GM18868 (cell line): Measurements from ENCODE around the gene ONECUT1.

Source experiments
- ATAC-seq: cut with Tn5 transposase; IDR thresholded peaks from one replicate; pipeline ENCODE4 v1.9.1; 2021; ENCODE audit warnings: mild to moderate bottlenecking, moderate library complexity; ENCODE audit not compliant: unreplicated experiment

ONECUT1 gene

DNA sequence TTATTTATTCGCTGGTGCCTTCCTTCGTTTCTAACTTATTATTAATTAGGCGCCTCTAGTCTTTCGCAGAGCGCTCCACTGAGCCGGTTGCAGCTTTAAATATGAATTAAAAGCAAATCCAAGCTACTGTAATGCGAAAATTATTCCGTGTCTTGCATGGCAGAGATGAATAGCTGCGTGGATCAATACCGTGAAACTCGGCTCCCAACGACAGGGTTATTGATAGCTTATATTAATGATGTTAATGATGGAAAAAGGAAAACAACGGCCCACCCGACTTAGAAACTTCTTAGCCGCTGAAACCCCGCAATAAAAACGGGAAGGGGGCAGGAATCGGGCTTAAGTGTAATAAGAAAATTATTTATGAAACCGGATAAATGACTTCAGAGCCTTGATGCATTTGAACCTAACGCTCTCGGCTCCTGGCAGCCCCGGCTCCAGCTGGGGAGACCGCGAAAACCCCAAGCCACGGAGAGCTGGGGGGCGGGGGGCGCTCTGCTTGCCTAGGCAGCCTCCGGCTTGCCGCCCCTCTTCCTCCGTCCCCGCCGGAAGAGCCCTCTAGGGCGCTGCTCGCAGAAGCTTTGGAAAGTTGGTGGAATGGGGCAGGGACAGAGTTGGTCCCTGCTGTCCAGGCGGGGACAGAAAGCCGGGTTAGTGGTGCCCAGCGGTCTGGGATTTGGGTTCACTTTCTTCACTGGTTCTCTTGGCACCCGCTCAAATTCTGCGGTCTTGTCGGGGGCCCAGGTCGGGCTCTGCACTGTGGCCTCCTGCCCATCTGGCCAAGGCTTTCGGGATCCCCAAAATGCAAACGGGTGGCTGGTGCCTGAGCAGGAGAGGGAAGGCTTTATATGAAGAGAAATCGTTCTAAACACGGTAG is 7.7 kb upstream of the ONECUT1 start:
- no peak for ATAC-seq

DNA sequence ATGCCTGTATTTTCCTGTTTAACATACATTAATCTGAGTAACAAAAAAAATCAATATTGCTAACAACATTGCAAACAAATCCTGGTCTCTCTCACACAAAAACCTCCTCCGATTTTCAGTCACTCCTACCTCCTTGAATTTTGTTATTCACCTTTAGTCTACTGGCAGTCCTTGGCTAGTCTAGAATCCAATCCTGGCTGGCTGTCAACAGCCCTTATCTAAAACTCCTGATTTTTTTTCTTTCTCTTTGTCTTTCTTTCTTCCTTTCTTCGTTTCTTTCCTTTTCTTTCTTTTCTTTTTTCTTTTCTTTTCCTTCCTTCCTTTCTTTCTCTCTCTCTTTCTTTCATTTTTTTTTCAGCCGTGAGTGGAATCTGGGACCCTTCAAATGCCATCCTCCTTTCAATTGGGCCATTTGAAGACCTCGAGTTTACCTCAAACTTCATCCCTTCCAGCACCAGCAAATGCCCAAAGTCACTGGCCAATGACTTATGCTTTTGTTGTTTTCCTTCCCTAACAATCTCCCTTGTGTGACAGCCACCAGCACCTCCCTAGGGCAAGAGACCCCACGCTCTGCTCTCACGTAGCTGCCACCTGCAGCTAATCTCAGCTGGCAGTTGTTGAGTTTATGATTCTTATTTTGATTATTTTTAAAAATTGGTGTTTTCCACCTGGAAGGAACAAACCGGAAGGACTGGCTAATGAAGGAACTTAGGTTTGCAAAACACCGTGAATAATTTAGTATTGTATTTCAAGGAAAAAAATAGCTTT is 6.8 kb upstream of the ONECUT1 start:
- ATAC-seq, result no peak

DNA sequence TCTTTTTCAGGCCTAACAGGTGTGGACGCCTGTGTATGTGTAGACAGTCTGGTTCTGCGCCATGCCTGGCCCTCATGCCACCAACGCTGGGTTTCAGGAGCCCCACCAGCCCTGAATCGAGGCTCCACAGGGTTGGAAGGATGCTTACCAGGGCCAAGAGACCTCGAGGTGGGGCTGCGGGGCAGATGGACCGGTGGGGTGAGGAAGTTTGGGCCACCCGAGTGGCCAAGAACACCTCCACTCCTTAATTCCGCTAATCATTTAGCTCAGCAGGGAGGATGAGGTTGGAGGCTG is 6.0 kb upstream of the ONECUT1 start:
- ATAC-seq, result no peak

DNA sequence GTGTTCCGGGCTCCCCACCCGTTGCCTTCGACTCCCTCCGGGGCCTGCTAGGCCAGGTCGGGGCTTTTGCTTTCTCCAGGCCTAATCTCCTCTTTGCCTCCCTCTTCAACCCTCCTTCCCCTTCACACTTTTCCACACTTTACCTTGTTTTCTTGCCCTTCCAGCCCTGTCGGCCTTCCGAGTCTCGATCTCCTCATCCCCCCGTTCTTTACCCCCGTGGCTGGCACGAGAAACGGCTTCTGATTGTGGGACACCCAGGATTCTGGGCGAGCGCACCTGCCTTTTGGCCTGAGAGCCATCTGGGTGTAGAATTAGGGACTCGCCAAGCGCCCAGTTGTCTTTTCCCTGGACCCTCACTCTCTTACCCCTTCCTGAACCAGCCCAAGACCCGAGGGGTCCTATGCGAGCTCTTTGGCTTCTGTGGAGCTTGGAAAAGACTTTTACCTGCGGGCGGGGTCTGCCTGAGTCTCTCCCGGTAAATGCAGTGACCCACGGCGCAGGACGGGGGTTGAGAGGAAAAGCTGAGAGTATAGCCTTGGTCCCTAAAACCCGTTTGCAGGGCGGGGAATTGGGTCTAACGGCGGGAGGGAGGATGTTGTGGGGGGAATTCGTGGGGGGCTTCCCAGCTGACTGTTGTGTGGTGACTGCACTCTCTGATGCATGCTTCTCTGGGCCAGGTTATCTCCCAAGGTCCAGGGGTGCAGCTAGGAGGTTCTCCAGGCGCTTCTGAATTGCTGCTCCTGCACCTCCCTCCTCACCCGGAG is 5.5 kb upstream of the ONECUT1 start:
- no peak for ATAC-seq

DNA sequence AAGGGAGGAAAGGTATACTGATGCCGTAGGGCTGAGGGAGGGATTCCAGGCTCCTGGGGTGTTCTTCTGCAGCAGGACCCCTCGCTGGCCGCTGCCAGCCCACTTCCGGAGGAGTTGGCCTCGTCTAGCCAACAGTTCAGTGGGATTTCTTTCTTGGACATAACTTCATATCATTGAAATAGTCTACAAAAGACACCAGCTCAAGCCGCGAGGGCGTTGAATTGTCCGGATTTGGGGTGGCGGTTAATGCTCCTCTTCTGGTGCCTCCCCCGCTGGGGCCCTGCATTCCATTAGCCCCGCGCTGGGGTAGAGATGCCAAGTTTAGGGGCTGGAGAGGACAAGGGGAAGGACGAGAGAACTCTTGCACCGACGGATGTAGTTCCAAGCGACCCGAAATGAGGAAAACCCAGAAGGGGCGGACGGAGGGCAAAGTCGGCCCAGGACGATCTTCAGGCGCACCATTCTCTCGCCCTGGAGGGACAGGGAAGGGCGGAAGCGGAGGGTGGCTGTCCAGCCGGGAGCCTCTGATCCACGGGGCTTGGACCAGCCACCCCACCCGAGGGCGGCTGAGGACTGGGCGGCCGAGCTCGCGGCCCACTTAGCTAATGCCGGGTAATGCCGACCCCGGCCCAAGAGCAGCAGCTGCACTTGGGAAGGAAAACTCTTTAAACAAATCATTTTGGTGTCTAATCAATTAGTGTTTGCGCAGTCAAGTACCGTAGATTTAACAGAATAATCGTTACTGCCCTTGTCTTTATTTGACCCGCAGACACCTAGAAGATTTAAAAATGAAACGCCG is 4.7 kb upstream of the ONECUT1 start:
- ATAC-seq, result no peak

DNA sequence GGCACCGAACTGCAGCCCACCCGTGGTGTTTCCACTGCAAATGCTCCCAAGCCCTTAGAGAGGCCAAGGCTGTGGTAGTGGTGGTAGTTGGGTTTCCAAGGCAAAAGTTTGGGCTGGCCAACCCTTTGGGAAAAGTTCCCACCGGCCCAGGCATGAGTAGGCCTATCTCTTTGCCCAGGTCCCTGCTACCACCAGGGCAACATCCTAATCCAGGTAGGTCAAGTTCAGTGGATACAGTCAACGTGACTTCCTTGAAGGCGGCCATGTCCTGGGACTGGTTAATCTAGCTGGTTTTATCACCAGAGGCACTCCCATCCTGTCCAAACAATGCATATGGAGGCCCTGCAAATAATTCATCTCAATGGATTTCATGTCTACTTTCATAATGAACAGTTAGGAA is 1.6 kb upstream of the ONECUT1 start:
- ATAC-seq, result no peak

DNA sequence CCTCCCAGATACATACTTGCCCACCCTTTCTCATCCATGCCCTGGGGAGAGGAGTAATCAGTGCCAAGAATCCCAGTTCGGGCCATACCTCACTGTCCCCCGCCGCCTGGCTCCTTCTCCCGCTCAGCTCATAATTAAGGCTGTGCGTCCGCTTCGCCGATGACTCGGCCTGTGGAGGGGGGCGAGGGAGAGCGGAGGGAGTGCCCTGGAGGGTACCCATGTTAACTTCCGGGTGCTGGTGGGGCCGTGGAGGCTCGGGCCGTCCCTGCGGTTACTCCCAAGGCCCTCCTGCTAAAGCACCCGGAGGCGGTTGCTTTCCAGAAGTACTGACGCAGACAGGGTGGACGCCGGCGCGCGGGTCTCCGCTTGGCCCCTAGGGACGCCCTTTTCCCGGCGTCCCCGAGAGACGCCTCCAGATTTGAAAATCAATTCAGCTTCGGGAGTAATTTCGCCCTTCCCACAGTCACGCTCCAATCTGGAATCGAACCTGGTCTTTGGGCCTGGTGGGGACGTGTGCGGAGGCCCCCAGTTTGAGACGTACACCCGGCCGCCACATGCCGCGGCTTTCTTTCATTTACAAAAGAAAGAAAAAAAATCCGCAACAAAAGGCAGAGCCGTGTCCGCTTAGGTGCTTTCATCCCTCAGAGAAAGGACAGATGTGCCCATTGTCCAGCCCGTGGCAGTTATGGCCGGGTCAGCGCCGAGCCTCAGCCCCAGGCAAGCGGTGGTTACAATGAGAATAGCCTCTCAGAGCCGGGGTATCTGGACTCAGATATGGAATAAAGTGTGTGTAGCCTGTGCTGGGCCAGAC is 1.0 kb upstream of the ONECUT1 start:
- no peak for ATAC-seq

DNA sequence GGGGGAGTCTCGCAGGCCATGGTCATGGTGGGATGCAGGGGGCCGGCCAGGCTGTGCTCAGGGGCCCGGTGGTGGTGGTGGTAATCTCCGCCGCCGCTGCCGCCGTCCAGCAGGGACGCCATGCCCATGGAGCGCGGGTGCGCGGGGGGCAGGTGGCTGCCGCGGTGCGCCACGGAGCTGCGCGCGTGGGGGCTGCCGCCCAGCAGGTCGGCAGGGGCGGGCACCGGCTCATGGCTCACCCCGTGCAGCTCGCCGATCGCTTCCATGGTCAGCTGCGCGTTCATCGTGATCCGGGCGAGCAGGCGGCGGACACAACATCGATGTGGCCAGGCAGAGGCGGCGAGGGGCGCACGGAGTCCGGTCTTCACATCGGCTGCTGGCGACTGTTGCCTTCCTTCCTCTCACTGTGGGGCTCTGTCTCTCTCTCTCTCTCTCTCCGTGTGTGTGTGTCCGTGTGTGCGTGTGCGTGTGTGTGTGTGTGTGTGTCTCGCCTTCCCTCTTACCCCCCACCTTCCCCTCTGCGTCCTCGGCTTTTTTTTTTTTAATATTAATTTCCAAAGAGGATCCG is 451 bp downstream of the ONECUT1 start:
- peak; percentile 15 for ATAC-seq

DNA sequence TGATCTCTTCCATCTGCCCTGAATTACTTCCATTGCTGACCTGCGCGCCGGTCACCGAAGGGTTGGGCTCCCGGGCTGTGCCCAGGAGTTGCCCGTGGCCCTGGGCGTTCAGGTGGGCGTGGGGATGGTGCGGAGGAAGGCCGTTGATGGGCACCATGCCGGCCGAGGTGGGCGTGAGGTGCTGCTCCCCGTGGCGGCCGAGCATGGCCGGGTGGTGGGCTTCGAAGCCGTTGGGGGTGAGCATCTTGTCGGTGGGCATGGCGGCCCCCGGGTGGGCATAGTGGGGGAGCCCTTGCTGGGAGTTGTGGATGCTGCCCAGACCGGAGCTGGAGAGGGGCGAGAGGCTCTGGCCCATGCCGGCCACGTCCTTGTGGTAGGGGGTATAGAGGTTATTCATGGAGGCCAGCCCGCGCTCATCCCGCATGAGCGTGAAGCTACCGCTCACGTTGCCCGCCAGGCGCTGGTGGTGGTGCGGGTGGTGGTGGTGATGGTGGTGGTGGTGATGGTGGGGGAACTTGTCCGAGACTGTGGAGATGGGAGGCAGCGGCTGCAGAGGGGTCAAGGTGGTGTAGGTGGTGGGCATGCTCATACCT is 1.0 kb downstream of the ONECUT1 start:
- ATAC-seq, result no peak

DNA sequence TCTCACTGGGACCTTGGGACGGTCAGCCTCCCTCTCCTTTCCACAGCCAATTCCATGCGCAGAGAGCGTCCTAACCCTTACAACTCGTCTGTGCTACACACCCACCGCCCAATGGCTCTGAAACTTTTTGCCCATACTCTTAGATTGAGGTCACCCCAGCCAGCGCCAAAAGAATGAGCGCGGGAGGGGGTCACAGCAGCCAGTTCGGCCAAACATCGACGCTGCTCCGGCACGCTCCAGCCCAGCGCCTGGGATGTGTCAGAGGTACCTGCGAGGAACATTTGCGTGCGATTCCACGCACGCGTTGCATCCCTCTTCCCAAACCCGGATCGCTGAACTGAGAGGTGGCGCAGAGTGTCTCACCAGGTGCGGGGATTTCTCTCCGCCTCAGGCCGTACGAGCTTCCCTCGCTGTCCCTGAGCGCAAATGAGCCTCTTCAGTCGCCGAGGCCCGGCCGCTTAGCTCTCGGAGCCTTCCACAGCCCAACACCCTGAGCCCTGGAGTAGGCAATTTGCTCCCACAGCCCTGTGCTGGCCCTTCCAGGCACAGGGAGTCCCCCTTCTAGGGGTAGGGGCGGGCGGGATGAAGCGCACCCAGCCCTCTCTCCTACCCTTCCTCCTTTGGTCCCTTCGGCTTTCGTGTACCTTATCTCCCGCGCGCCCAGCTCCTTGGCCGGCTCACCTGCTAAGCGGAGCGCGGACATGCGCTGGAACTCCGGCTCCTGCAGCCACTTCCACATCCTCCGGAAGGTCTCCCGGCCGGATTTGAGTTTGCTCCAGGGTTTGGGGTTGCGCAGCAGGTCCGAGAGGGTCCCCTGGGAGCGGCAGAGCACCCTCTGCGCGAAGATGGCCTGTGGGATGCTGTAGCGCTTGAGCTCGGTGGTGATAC is 1.8 kb downstream of the ONECUT1 start:
- no peak for ATAC-seq

DNA sequence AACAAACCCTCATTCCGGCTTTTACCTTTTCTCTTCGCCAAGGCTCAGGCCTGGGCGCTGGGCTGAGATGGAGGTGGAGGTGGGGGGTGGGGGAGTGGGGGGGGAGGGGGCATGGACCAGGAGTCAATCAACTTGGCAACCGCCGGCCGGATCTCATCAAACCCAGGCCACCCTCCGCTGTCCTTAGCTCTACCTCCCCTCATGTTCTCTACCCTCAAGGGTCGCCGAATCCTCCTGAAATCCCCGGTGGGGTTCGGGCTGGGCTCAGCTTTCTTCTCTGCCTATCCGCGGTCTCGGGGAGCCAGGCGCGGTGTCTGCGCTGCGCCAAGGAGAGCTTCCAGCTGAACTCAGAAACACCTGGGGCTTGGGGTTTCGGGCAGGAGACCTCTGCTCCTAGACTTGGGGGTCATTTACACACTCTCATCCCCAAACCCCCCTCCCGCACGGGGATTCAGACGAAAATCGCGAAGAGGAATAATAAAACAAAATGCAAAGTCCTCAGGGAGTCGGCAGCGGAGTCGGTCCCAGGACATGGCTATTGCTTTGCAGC is 2.5 kb downstream of the ONECUT1 start:
- ATAC-seq, result no peak

DNA sequence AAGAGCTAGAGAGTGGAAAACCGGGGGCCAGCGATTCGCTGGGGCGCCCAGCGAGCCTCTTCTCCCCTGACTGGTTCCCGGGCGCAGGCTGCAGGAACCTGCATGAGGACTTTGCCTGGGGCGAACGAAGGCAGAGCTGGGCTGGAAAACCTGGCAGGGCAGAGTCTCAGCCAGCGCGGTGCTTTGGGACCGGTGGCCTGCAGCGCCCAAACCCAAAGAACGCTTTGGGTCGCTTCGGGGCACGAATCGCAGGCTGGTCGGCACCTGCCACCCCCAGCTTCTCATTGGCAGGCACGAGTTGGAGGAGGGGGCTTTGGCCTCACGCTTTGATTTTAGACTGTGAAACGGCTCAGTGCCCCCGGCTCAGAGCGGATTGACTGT is 3.0 kb downstream of the ONECUT1 start:
- no peak for ATAC-seq

DNA sequence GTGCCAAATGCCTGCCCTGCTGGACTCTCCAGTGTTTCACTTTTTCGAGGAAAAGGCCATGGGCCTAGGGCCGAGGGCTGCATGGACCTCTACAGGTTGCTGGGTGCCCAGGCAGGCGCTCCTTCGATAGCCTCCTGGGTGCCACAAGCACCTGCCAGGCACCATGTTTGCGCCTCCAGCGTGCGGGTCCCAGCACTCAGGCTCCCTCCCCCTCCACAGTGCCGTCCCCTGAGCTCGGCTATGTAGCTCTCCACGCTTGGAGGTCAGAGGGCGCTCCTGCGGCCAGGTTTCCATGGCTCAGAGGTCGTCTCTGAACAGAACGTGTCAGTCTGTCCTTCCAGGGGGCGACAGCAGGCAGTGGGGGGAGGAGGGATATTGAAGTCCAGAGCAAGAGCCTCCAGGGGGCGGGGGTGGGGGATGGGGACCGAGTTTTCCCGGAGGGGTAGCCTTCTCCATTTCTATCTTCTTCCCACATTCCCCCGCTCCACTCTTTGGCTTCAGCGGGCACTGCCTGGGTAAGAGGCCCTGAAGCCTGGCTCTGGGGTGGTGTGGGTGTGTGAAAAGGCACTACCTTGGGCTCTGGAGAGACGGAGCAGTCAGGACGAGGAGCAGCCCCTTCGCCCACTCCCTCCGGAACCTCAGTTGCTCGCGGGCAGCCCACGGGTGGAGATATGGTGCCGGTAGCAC is 3.6 kb downstream of the ONECUT1 start:
- no peak for ATAC-seq

DNA sequence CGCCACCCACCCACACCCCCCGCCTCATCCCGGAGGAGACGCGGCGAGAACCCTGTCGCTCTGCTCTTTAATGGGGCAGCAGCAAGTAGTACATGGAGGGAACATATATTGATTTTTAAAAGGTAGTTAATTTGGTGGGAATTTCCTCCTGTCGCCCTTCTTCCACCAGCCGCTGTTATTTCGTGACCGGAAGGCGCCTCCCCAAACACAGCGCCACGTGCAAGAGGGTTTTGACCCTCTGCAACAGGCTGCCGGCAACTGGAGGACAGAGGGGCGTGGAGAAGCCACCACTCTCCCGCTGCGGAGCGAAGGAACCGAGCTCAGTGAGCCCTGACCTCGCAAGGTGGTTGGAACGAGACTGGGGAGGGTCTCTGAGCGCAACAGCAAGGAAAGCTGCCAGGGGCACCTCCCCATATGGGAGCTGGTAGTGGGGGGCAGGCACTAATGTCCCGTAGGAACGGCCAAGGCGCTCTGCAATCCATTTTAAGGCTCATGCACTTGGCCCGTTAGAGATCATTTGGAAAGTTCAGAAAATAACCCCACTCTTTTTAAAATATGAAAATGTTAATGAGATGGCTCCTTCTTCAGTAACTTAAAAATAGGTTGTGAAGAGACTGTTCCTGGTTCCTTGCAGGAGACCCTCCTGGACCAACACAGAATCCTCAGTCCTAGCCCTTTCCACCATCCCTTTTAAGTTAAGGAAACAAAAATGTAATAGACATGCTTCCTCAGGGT is 4.3 kb downstream of the ONECUT1 start:
- no peak for ATAC-seq

DNA sequence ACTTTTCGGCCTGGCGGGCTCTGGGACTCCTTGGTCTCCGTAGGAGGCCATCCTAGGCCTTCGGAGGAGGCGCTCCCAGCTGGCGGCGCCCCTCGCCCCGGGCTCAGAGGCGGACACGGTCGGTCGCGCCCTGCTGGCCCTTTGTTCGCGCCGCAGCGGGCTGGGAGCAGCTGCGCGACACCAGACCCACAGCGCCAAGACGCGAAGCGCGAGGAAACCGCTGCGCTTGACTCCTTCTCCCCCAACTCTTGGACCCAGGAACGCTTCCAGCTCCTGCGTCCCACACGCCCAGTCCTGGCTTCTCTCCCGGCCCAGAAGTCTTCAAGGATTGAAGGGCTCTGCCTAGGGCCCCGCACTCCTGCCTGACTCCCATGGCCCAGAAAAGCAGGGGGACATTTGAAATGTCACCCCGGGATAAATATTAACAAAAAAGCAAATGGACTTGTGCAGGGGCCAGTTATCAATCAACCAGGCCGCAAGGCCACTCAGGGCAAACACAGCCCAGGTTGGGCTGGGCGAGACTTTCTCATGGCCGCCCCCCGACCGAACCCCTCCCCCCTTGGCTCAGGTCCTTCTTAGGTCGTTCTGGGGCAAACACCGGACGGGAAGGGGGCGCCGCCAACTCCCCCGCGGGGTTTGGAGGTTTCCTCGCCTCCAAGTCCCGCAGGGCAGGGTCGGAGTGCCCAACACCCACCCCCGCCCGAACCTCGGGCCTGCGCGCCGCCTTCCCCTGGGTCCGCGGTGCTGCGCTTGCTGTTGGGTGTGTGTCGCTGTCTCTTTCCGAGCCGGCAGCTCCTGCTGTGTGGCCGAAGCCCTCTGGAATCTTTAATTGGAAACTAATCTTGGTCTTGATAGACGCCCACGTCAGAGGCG is 5.1 kb downstream of the ONECUT1 start:
- ATAC-seq, result no peak
